Uterus (tissue), 4 donors: Measurements from ENCODE around the gene HHLA2. TPM values are rescaled to one million over a fixed set of nuclear protein-coding genes. Genes with fewer than 3 reads are reported as not detected.
"Not testable (repeated sequence)": the region's sequence is repeated elsewhere in the genome, so short reads cannot be mapped to it uniquely, and the experiment has no call there.

ENCODE experiments used
- DNase-seq, 2 donors: peaks; one replicate each; pipeline ENCODE4 v3.0.0-alpha.2; 2019 to 2020
- H3K27ac ChIP-seq, 2 donors: fragments of 200-600 bp; sonication (generic); 1 replicate in 1 of 2; 2 replicates in 1 of 2; pipeline ENCODE4 v1.5.1; 2016 to 2018
- H3K27me3 ChIP-seq, 2 donors: fragments of 200-600 bp; sonication (generic); one replicate each; pipeline ENCODE4 v1.5.1; 2018 to 2019; ENCODE audit warnings: control low read depth in 1 of 2
- H3K36me3 ChIP-seq, 2 donors: fragments of 200-600 bp; sonication (generic); one replicate each; pipeline ENCODE4 v1.5.1; 2019; ENCODE audit warnings: control low read depth in 1 of 2
- H3K4me1 ChIP-seq, 2 donors: fragments of 200-600 bp; sonication (generic); one replicate each; pipeline ENCODE4 v1.5.1; 2018 to 2019; ENCODE audit warnings: control low read depth in 1 of 2
- H3K4me3 ChIP-seq, 2 donors: fragments of 200-600 bp; sonication (generic); 1 replicate in 1 of 2; 2 replicates in 1 of 2; pipeline ENCODE4 v1.5.1; 2018 to 2019; ENCODE audit warnings: mild to moderate bottlenecking in 1 of 2
- H3K9me3 ChIP-seq, 2 donors: fragments of 200-600 bp; sonication (generic); one replicate each; pipeline ENCODE4 v1.5.1; 2019; ENCODE audit warnings: control low read depth in 1 of 2
- POLR2A ChIP-seq, 2 donors: fragments of 450-650 bp; IDR thresholded peaks; one replicate each; pipeline ENCODE4 v1.6.1; 2016; ENCODE audit warnings: antibody characterized with exemption in 2 of 2, mild to moderate bottlenecking in 1 of 2, moderate library complexity in 1 of 2
- intact Hi-C: fragments of 100-400 bp; cut with DNase I; formaldehyde crosslinking; loops from one replicate; pipeline ENCODE4 v1.15.1; 2023; ENCODE audit warnings: low total_unique reads
- total RNA-seq, 4 donors: library from RNA; depleted of rRNA in 3 of 4; stranded (reverse); fragments of >200 nt in 3 of 4; gene quantifications; one replicate each; pipeline versions ENCODE4 v1.1.0 to v1.2.4, GENCODE V29; 2014 to 2023
- TF ChIP-seq, protein P1 (sequence below), 4 experiments: fragments of 200-600 bp in 2 of 4; fragments of 450-650 bp in 2 of 4; sonication (generic) in 2 of 4; IDR thresholded peaks; one replicate each; pipeline ENCODE4 v1.5.1; 2016 to 2019; ENCODE audit warnings: antibody characterized with exemption in 4 of 4, mild to moderate bottlenecking in 2 of 4, moderate library complexity in 1 of 4
- donor health status: DM: yes; HTN: yes; CAD: no.

The HHLA2 gene, protein sequence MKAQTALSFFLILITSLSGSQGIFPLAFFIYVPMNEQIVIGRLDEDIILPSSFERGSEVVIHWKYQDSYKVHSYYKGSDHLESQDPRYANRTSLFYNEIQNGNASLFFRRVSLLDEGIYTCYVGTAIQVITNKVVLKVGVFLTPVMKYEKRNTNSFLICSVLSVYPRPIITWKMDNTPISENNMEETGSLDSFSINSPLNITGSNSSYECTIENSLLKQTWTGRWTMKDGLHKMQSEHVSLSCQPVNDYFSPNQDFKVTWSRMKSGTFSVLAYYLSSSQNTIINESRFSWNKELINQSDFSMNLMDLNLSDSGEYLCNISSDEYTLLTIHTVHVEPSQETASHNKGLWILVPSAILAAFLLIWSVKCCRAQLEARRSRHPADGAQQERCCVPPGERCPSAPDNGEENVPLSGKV
- total RNA-seq = 1 to 10 TPM in 1 of 4 donors, under 1 TPM in 1, not detected in 2; 0.18 to 1.0 TPM

DNA sequence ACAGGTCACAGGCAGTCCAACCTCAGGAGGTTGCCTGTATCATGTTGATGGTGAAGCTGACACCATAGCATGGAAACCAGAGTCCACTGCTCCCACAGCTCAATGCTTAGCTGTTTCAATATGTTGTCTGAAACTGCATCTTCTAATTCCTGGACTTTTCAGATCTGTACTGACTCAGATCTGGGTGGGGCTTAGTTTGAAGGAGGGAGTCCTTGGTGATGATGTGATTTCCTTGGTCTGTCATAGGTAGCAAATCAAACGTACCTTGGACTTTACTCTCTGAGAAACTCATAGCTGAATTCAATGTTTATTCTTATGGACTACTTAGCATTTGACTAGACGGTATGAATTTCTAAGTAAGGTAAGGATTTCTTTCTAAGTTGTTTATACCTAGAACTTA, at the start of gene HHLA2:
Gene HHLA2, plus strand, starts transcription at position 310 of the 400 bp plus-strand sequence. CDS start 55,266 bp downstream, outside the sequence.
- TF ChIP-seq, protein P1, sequence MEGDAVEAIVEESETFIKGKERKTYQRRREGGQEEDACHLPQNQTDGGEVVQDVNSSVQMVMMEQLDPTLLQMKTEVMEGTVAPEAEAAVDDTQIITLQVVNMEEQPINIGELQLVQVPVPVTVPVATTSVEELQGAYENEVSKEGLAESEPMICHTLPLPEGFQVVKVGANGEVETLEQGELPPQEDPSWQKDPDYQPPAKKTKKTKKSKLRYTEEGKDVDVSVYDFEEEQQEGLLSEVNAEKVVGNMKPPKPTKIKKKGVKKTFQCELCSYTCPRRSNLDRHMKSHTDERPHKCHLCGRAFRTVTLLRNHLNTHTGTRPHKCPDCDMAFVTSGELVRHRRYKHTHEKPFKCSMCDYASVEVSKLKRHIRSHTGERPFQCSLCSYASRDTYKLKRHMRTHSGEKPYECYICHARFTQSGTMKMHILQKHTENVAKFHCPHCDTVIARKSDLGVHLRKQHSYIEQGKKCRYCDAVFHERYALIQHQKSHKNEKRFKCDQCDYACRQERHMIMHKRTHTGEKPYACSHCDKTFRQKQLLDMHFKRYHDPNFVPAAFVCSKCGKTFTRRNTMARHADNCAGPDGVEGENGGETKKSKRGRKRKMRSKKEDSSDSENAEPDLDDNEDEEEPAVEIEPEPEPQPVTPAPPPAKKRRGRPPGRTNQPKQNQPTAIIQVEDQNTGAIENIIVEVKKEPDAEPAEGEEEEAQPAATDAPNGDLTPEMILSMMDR (IDR thresholded peaks at IDR 0.05) = no peak
- no peak for TF ChIP-seq POLR2A (IDR thresholded peaks at IDR 0.05)
- intact Hi-C loops = no loop called here
- Histone ChIP-seq H3K4me1 (no peaks in the 10 kb centered on the region), H3K9me3 (no peaks in the 10 kb centered on the region), H3K36me3 (no peaks in the 10 kb centered on the region), H3K27me3 (no peaks in the 10 kb centered on the region), H3K27ac (no peak within 1 kb of the TSS), H3K4me3 (no peak within 1 kb of the TSS)
- no peak for DNase-seq

DNA sequence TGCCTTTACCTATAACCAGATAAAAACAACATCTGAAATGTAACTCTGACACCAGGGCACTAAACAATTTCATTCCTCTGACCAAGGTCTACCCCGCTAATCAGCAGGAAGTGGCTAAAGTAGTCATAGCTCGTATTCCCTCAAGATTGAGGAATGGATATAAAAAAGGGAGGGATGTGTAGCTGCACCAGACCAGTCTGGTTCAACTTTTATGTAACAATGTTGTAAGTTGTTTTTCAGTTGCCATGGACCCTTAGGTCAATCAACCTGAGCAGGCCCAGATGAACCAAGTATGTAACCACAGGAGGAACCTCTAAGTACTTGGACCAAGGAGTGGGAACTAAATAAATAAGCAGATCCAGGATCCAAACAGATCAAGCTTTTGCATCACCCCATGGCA, 45.7 kb upstream of the HHLA2 start:
- Histone ChIP-seq H3K9me3 (no peaks in the 10 kb centered on the region), H3K27ac (no peak overlapping the region), H3K4me1 (no peaks in the 10 kb centered on the region), H3K27me3 (no peaks in the 10 kb centered on the region), H3K4me3 (no peak overlapping the region), H3K36me3 (no peaks in the 10 kb centered on the region)
- intact Hi-C loops = no loop called here
- no peak for DNase-seq
- TF ChIP-seq POLR2A (IDR thresholded peaks at IDR 0.05) = no peak
- TF ChIP-seq, protein P1 (IDR thresholded peaks at IDR 0.05) = no peak

DNA sequence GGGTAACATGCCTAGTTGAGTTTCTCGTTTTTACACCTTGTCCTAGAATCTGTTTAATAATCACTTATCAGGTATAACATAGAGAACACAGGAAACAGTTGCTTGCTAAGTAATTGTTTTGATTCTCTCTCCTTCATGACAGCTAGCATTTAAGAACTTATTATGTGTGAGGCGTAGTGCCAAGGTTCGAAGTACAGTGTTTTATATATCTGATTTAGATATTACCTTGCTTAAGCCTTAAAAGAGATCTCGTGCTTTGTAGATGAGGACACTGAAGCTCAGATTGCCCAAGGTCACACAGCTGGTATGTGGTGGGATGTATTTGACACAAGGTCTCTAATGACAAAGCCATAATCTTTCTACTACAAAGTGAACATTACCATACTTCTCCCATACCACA, 45.1 kb upstream of the HHLA2 start:
- H3K27me3 ChIP-seq = no peaks in the 10 kb centered on the region
- no peak for TF ChIP-seq POLR2A (IDR thresholded peaks at IDR 0.05)
- TF ChIP-seq, protein P1 (IDR thresholded peaks at IDR 0.05) = no peak

DNA sequence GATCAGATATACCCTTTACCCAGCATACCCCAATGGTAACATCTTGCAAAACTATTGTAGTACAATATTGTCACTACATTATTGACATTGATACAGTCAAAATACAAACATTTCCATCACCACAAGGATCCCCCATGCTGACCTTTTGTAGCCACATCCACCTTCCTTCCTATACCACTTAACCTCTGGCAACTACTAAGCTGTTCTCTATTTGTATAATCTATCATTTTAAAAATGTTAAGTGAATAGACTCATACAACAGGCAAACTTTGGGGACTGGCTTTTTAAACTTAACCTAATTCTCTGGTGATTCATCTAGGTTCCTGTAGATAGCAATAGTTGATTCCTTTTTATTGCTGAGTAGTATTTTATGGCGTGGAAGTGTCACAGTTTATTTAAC, 44.5 kb upstream of the HHLA2 start:
- Histone ChIP-seq H3K36me3 (no peaks in the 10 kb centered on the region), H3K4me3 (no peak overlapping the region), H3K27me3 (no peaks in the 10 kb centered on the region), H3K27ac (no peak overlapping the region), H3K9me3 (no peaks in the 10 kb centered on the region), H3K4me1 (no peaks in the 10 kb centered on the region)
- DNase-seq = no peak
- TF ChIP-seq, protein P1 (IDR thresholded peaks at IDR 0.05) = no peak
- TF ChIP-seq POLR2A (IDR thresholded peaks at IDR 0.05) = no peak
- intact Hi-C loops = no loop called here

More for the DNA sequence above, 45.1 kb upstream of the HHLA2 start:
- Histone ChIP-seq H3K27ac (no peak overlapping the region), H3K4me3 (no peak overlapping the region), H3K36me3 (no peaks in the 10 kb centered on the region), H3K9me3 (no peaks in the 10 kb centered on the region), H3K4me1 (no peaks in the 10 kb centered on the region)
- DNase-seq = no peak
- intact Hi-C loops = no loop called here

DNA sequence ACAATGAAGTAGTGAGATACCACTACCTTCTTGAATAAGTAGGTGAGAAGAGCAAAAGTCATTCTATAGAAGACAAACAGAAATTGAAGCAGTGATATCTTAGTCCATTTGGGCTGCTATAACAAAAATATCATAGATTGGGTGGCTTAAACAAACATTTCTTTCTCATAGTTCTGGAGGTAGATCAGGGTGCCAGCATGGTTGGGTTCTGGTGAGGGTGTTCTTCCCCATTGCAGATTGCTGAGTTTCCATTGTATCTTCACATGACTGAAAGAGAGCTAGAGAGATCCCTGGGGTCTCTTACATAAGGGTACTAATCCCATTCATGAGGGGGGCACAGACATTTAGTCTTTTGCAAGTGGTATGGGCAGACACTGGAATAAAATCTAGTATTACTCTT, 41.2 kb upstream of the HHLA2 start:
- no peak for DNase-seq
- H3K4me3 ChIP-seq = no peak overlapping the region
- TF ChIP-seq, protein P1 (IDR thresholded peaks at IDR 0.05) = no peak
- TF ChIP-seq POLR2A (IDR thresholded peaks at IDR 0.05) = no peak
- no peaks in the 10 kb centered on the region for H3K4me1 ChIP-seq
- no peak overlapping the region for H3K27ac ChIP-seq
- intact Hi-C loops = no loop called here
- no peaks in the 10 kb centered on the region for H3K9me3 ChIP-seq
- H3K27me3 ChIP-seq = no peaks in the 10 kb centered on the region
- H3K36me3 ChIP-seq = no peaks in the 10 kb centered on the region

DNA sequence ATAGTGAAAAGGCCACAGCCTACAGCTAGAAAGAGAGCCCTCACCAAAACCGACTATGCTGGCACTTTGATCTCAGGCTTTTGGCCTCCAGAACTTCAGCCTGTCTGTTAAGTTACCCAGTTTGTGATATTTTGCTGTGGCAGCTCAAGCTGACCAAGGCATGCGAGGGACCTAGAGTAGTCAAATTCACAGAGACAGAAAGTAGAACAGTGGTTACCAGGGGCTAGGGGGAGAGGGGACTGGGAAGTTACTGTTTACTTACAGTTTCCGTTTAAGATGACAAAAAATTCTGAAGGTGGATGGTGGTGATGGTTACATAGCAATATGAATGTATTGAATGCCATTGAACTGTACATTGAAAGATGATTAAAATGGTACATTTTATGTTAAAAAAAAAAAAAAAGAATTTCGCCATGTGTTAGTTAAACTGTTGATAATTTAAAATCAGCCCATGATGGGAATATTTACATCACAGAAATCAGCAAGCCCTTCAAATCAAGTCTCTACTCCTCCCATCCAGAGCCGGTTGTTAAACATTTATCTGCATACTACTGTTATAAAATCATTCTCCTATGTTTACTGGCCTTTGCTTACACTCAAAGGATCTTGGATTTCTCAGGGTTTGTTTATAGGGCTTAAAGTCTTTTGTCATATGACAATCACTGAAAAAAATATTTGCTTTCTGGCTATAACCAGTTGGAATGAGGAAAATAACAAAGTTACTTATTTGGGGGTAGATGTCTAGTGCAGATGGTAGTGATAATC, 31.6 kb upstream of the HHLA2 start:
- H3K4me3 ChIP-seq, H3K9me3 ChIP-seq, H3K27me3 ChIP-seq, DNase-seq, H3K4me1 ChIP-seq, H3K36me3 ChIP-seq, H3K27ac ChIP-seq, intact Hi-C loops: not testable (repeated sequence)

DNA sequence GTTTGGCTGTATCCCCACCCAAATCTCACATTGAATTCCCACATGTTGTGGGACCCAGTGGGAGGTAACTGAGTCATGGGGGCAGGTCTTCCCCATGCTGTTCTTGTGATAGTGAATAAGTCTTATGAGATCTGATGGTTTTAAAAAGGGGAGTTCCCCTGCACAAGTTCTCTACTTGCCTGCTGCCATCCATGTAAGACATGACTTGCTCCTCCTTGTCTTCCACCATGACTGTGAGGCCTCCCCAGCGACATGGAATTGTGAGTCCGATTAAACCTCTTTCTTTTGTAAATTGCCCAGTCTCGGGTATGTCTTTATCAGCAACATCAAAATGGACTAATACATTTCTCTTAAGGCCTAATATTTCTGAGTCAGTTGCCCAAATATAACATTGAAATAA, 28.1 kb upstream of the HHLA2 start:
- intact Hi-C loops, H3K9me3 ChIP-seq, H3K27me3 ChIP-seq, H3K36me3 ChIP-seq, H3K4me3 ChIP-seq, H3K27ac ChIP-seq, DNase-seq, H3K4me1 ChIP-seq: not testable (repeated sequence)
